GM18907 (cell line): ENCODE measurements around the gene SPTLC3.

Source experiments
- ATAC-seq: cut with Tn5 transposase; IDR thresholded peaks from one replicate; pipeline ENCODE4 v1.9.1; 2021; ENCODE audit warnings: mild to moderate bottlenecking, moderate library complexity; ENCODE audit not compliant: unreplicated experiment

The SPTLC3 gene

GRCh38 chr20:12984069-12984765, 24.6 kb upstream of the SPTLC3 start:
- no peak for ATAC-seq

- no peak for ATAC-seq
Measured at GRCh38 chr20:12984863-12985262, 23.9 kb upstream of the SPTLC3 start.

- ATAC-seq, result no peak
Measured at GRCh38 chr20:12987261-12987660, 21.5 kb upstream of the SPTLC3 start.

GRCh38 chr20:12989586-12990115, 19.1 kb upstream of the SPTLC3 start:
- no peak for ATAC-seq

- no peak for ATAC-seq
Measured at GRCh38 chr20:12997128-12997655, 11.6 kb upstream of the SPTLC3 start.

GRCh38 chr20:12998046-12998445, 10.7 kb upstream of the SPTLC3 start:
- no peak for ATAC-seq

GRCh38 chr20:12999201-12999600, 9.6 kb upstream of the SPTLC3 start:
- ATAC-seq, result no peak

GRCh38 chr20:13002251-13002650, 6.5 kb upstream of the SPTLC3 start:
- no peak for ATAC-seq

- ATAC-seq, result no peak
Measured at GRCh38 chr20:13006825-13007224, 1.9 kb upstream of the SPTLC3 start.

GRCh38 chr20:13007596-13007995, 1.2 kb upstream of the SPTLC3 start:
- ATAC-seq, result no peak

- ATAC-seq, result peak; percentile 97
Measured at GRCh38 chr20:13009682-13010406, 1.1 kb downstream of the SPTLC3 start.

GRCh38 chr20:13012886-13013285, 4.1 kb downstream of the SPTLC3 start:
- ATAC-seq, result no peak

- ATAC-seq, result no peak
Measured at GRCh38 chr20:13013411-13013810, 4.6 kb downstream of the SPTLC3 start.

- ATAC-seq, result no peak
Measured at GRCh38 chr20:13017235-13017634, 8.5 kb downstream of the SPTLC3 start.

- ATAC-seq, result no peak
Measured at GRCh38 chr20:13017883-13018535, 9.2 kb downstream of the SPTLC3 start.

GRCh38 chr20:13021205-13021970, 12.6 kb downstream of the SPTLC3 start:
- no peak for ATAC-seq

- ATAC-seq, result no peak
Measured at GRCh38 chr20:13022401-13023155, 13.8 kb downstream of the SPTLC3 start.

- no peak for ATAC-seq
Measured at GRCh38 chr20:13024596-13024995, 15.8 kb downstream of the SPTLC3 start.

GRCh38 chr20:13025181-13025580, 16.4 kb downstream of the SPTLC3 start:
- no peak for ATAC-seq

- no peak for ATAC-seq
Measured at GRCh38 chr20:13028001-13028400, 19.2 kb downstream of the SPTLC3 start.
